GM12873 (cell line): ENCODE results near the gene SYNE3.

Experiments used
- TF ChIP-seq, protein P1 (sequence below): IDR thresholded peaks from 2 replicates; pipeline ENCODE4 v1.5.1; 2012; ENCODE audit warnings: low read depth, mild to moderate bottlenecking, moderate library complexity, low read length, control low read depth; ENCODE audit not compliant: insufficient read depth; ENCODE audit errors: missing control alignments

SYNE3 gene

DNA sequence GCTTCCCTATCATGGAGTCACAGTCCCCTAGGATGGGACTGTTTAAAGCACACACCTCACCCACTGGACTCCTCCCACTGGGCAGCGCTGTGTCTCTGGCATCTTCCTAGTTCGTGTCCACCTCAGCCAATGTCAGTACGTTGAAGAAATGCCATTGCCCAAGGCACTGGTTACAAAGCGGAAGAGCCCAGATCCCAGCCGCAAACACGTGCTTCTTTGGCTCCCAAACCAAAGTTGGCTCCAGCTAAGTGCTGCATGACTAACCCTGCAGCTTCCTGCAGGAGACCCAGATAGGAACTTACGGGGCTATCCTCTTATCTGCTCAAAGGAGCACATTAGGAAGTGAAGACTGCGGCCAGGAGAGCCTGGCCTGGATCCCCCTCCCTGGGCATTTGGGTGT is 9.3 kb downstream of the SYNE3 start:
- TF ChIP-seq, protein P1, sequence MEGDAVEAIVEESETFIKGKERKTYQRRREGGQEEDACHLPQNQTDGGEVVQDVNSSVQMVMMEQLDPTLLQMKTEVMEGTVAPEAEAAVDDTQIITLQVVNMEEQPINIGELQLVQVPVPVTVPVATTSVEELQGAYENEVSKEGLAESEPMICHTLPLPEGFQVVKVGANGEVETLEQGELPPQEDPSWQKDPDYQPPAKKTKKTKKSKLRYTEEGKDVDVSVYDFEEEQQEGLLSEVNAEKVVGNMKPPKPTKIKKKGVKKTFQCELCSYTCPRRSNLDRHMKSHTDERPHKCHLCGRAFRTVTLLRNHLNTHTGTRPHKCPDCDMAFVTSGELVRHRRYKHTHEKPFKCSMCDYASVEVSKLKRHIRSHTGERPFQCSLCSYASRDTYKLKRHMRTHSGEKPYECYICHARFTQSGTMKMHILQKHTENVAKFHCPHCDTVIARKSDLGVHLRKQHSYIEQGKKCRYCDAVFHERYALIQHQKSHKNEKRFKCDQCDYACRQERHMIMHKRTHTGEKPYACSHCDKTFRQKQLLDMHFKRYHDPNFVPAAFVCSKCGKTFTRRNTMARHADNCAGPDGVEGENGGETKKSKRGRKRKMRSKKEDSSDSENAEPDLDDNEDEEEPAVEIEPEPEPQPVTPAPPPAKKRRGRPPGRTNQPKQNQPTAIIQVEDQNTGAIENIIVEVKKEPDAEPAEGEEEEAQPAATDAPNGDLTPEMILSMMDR: no peak

DNA sequence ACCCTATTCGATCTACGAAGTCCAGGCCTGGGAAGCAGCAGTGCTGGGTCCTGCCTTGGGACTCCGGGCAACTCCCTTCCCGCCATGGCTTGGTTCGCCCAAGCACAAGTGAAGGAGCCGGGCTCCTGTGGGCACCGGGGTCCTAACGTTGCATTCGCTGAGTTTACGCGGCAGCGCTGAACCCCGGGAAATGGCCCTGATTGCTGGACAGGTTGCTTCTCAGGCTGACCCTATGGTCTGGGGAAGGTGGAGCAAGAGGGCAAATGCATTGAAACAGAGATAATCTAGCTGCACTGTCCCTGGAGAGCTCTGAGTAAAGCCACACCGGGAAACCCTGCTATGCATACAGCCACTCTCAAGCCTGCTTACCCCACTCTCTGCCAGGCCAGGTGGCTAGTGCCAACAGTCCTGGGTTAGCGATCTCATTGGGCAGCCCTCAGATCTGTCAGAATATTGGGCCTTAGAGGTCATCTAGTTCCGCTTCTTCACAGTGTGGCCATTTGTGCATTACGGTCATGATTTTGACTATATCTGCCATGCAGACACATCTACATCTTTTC is 11.3 kb downstream of the SYNE3 start:
- TF ChIP-seq, protein P1: no peak

DNA sequence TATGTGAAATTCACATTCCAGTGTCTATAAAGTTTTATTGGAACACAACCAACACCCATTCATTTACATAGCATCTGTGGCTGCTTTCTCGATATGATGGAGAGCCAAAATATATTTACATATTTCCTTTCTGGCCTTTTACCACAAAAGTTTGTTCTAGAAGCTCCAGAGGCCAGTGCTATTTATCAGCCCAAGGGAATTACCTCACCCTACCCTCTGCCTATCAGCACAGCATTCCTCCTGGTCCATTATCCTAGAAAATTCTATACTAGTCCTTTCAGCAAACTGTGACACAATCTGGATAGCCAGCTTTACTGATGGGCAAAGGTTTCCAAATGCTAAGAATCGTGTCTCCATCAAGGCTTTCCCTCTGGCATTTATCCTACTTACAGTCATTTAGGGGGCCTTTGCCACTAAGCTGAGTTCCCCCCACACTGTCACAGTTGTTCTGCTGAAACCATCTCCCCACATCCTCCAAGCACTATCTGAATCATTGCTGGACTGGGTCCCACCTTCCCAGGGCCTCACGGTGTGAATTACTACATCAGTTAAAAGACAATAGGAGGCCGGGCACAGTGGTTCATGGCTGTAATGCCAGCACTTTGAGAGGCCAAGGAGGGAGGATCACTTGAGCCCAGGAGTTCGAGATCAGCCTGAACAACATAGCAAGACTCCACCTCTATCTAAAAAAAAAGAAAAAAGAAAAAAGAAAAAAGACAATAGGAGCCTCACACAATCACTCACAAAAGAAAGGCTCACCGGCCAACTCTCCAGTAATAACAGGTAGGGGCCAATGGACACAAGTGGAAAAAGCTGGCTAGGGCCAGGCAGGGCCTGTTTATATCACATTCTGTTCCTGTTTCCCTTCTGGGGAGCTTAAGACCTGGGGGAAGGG is 12.1 kb downstream of the SYNE3 start:
- TF ChIP-seq, protein P1: no peak

DNA sequence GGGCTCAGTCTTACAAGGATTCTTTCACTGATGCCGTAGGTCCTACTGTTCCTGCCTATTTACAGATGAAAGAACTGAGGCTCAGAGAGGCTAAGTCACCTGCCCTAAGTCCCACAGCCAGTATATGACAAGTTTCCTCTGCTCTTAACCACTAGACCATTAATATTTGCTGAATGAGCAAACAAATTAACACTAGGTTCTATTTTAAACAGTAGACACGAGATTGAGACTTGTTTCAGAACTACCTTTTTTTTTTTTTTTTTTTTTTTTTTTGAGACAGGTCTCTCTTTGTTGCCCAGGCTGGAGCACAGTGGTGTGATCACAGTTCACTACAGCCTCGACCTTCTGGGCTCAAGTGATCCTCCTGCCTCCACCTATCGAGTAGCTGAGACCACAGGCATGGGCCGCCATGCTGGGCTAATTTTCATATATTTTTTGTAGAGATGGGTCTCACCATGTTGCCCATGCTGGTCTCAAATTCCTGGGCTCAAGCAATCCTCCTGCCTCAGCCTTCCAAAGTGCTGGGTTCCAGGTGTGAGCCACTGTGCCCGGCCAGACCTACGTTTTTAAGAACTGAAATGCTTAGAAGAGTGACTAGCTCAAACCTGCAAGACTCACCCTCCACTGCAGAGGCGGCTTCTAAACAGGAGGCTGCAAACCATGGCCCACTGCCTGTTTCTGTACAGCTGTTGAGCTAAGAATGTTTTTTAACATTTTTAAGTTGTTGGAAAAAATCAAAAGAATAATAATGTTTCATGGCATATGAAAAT is 12.9 kb downstream of the SYNE3 start:
- TF ChIP-seq, protein P1: no peak

DNA sequence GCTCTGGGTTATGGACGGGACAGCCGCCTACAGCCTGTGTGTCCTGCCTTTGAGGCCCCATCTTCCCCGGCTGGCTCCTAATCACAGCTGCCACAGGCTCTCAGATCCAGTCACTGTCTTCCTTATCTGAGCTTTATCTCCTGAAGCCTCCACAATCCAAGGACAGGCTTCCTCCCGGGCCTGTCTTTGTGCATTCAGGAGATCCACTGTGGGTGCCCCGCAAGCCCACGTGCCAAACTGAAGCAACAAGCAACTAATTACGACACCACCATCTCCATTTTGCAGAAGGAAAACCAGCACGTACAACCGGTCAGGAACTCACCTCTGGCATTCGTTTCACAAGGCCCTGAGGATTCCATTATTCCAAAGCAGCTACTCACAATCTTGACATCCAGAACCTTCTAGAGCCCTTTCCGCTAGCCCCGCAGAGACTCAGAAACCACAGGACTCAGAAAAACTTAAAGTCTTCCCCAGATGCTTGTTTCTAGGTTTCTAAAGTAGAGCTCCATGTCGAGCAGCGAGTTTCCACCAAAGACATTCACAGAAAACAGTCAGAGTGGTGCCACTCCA is 14.0 kb downstream of the SYNE3 start:
- TF ChIP-seq, protein P1: no peak

DNA sequence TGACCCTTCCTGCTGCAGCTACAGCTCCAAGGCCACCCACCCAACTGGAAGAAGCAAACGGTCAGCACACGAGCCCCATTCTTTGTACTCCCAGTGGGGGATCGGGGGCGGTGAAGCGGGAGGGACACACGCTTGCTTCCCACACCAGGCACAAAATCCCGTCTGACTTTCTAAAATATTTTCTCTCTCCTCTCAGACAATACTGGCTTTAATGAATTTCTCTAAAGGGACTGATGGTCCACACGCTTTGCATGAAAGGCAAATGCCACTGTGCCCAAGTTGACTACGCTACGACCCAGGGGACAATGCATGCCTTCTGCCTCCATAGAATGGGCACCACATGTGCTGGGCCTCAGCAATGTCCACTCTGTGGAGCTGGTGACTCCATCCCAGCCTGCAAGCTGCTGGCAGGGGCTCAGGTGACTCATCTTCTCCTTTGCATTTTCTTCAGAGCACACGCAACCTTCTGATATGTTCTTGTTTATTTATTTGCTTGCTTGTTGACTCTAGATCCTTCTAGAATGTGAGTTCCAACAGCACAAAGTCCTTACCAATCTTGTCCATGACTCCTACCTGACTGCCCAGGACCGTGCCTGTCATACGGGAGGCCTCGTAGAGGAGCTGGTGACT is 15.6 kb downstream of the SYNE3 start:
- TF ChIP-seq, protein P1: no peak
